NCI-H2081 treated with DMSO at 0.1 percent for 48 hours (cell line): ENCODE data around the gene ERC2.

Experiments
- DNase-seq: peaks from one replicate; lab custom pipeline; 2025; lab: John Stamatoyannopoulos, UW

The ERC2 gene

DNA sequence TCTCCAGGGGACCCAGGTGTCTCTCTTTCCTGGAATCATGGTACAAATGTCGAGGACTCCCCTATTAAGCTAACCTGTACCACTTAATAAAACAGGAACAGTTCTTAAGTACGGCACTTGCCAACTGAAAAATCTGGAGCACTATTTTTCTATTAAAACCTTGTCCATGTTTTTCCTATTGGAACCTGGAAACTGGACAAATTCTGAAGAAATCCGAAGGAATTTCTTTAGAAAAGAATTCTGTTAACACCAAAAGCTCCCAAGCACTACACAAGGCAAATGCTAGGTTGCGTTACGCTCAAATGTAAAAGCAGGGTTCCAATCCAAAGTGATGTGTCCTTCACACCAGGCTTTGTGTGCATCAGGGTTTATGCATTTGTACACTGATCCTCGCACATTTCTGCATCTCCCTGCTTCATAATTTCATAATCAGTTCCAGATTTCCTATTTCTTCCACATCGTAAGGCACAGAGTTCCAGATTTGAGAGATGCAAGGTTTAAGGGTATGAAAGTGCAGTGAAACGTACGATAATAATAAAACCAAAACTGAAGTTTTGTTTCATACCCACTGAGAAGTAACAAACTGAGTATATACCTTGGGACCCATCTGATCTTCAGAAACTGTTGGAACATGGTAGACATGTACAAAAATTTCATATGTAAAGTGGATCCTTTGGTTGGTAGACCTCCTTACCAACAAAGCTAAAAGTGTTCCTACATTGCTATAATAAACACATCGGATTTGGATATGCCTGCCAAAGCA, 849.0 kb downstream of the ERC2 start:
- DNase-seq = no peak

DNA sequence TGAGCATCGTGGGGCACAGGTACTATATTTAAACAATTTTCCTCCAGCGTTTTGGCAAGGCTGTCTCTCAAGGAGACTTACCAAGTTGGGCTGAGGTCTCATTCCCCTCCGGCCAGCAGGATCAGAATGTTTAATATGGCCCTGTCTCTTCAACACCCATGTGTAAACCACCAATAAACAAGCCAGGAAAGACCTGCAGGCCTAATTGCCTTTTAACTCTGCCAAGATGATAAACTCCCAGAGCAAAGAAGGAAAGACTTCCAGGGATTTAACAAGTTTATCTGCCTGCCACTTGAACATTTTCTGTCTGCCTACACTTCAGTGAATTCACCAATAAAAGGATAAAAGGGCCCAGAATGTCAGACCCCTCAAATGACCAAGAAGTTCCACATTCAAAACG, 850.9 kb downstream of the ERC2 start:
- DNase-seq = no peak

DNA sequence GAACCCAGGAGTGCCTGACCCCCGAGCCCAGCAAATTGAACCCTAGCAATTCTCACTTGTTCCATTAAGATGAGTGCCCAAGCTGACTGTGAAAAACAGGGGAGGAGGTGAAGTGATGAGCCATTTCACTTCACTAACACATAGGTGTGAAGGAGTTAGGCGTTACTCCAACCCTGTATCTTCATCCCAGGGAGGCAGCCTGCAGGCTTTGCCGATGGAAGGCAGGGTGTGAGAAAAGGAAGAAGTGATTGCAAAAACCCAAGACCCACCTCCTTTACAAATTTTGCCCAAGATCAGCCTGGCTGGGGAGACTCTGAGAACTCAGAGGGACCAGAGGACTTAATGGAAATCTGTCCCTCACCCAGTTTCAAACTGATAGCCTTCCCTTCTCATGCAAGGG, 851.5 kb downstream of the ERC2 start:
- DNase-seq = no peak

DNA sequence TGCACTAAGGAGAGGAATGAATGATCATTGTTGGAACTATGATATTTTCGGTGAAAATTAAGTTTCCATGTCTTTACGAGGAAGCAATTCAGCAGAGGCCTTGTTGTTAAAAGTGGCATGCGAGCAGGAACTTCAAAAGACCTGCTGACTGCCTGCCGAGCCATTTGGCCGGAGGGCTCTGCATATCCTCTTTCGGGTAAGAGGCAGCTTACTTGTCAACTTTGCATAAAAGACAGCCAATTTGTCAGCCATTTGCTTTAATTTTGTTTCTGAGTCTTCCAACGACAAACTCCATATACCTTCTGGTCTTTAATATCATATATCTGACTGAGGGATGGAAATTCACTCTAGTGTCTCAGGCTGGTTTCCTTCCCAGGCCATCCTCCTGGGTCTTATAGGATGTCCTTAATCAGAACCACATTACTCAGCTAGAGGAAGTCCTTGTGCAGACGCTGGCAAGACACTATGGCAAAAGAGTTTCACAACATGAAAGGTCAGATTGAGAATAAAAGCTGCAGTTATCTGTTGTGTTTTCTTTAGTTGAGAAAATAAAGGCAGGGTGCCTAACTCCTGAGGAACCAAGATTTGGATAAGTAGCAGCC, 852.5 kb downstream of the ERC2 start:
- DNase-seq = no peak

DNA sequence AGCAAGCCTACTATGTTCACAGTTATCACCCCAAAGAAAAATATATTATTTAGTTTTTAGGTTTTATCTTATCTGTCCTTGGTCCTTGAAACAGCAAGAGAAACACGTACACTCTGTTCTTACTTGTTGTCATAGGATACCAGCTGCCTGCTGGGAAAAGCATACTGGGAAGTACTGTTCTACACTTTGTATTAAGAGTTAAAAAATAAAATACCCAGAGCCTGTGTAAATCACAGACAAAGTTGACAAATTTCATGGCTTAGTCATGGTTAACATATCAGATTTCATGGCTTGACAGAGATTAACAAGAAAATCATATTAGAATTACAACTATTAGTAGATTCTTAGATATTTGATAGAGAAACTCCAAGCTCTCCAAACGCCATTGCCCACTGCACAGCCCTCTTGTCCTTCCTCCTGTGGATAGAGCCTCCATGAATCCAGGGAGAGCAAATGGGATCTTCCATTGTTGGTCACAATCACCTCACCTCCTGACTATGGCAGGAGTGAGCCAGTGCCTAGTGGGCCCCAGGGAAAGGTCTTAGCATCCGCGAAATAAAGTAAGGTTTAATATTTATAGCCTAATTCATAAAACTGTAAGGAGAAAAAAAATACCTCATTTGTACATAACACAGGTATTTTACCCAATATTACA, 853.1 kb downstream of the ERC2 start:
- no peak for DNase-seq

DNA sequence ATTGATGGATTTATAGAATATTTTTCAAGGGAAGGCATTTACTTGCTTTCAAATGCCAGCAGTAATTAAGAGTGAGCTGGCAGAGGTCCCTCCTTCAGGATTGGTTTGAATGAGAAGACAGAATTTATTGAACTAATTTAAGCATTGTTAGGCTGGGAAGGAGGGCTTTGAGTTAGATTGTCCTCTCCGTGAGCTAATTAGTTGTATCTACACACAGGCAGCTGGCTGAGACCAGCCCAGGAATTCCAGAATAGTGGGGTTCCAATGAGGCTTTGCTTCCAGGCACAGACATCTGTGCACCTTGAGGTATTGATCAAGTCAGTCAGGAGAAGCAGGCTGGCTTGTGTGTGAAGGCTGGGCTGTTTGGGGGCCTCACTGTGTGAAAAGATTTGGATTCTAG, 857.1 kb downstream of the ERC2 start:
- DNase-seq = no peak

DNA sequence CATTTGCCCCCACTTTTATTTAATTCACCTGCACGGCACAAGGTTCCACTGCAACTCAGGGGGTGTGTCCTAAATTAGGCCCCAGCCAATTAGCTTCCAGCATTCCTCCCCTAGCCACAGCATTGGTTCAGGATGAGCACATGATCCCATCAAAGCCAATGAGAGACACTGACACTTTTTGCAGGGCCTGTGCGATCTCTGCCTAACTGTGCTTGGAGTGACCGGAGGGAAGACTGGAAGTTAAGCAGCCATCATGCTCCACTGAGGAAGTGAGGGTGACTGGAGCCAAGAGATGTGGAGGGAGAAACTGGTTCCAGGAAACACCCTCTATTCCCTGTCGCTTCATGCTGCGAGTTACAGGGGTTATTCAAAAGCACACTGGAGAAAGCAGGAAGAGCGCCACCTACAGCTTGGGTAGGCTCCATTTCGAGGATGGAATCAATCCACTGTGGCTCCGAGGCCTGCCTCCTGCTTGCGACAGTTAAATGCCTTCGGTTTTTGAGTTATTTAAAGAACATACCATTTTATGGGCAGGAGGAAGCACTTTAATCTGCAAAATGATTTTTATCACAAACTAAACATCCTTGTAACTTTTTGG, 858.9 kb downstream of the ERC2 start:
- no peak for DNase-seq

DNA sequence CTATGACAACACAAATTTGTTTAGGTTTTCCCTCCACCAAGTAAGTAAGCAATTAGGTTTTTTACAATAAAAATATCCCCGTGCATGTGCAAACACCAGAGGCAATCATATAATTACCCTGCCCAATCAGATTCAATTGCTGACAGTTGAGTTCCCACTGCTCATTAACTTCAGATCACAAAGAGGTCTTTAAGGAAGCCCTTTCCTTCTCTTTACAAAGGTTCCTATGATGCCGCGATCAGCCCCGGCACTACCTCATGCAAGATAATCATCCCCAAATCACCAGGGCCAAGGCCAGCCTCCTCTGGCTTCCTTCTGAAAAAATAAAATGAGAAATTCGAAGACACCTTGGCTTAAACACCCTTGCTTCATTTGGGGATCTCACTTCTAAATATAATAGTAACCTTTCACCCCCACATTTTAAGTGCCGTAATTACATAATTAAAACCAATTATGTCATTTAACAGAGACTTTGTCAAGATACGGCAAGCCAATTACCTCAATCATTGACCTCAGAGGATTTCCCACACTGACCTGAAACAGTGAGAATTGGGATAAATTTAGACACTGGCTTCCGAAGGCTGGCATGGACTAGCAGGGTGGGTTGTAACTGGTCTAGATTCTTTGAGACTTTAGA, 859.8 kb downstream of the ERC2 start:
- no peak for DNase-seq

DNA sequence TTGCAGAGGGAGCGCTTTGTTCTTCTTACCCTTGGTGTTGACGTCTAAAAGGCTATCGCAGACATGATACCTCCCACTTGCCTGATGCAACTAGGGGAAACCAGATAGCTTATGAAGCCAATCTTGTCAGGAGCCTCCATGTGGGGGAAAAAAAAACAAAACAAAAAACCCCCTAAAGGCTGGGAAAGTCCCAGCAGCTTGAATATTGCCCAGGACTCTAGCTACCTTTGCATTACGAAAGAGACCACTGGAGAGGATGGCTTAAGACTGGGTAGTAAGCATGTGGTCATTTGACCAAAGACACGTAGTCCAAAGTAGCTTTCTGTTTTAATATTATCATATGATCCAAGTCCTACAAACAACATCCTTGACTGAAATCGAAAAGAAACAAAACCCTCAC, 860.4 kb downstream of the ERC2 start:
- no peak for DNase-seq

DNA sequence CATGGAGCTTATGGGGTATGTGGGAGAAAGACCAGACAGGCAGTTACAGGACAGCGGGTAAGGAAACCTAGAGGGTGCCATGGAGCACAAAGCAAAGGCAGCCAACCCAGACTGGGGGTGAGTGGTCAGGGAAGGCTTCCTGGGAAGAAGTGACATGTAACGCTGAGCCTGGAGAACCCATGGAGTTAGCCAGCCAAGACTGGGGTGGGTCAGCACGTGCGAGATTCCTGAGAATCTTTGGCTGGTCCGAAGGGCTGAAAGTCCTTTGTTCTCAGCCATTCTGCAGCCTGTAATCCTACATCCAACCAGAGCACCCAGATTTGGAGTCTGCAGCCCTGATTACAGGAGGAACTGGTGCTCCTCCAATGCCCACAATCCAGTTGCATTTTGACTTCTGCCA, 861.1 kb downstream of the ERC2 start:
- DNase-seq = no peak

DNA sequence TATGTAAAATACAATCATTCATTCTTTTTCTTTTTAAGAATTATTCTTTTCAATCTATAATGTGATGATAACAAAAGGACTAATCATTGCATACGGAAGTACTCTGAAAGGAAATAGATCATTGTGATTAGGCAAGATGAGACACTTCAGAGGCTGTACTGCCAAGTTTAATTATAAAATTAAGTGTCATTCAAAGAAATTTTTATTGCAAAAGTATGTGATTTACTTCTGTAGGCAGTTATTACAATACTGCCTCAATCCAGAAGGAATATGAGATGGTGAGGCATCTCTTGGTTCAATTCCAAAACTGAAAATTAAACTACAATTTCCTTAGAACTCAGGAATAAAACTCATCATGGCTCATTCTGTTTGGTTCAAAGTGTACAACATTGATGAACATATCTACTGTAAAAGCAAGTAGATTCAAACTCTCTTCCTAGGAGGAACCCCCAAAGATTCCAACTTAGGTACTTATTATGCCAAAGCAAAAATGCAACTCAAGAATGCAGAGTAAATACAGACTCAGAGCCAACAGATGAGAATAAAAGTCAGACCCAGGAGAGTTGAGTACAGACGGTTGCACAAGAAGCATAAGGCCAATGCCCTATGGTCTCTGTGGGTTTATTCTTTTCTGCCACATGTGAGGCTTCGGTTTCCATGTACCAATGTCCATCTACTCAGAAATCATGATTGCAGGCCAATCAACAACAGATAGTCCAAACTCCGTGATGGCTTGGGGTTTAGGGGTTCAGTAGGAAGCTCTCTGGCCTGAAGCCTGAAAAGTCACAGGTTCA, 862.6 kb downstream of the ERC2 start:
- no peak for DNase-seq

DNA sequence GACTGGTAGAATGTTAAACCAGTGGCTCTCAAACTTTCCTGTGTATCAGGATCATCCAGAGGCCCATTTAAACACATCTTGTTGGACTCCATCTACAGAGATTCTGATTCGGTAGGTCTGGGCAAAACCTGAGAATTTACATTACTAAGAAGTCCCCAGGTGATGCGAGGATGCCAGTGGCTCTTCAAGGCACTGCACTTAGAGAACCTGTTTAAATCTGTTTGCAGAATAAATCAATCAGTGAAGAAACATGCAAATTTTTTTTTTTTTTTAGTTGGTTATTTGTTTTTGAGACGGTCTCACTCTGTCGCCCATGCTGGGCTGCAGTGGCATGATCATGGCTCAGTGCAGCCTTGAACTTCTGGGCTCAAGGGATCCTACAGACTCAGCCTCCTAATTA, 863.4 kb downstream of the ERC2 start:
- no peak for DNase-seq

DNA sequence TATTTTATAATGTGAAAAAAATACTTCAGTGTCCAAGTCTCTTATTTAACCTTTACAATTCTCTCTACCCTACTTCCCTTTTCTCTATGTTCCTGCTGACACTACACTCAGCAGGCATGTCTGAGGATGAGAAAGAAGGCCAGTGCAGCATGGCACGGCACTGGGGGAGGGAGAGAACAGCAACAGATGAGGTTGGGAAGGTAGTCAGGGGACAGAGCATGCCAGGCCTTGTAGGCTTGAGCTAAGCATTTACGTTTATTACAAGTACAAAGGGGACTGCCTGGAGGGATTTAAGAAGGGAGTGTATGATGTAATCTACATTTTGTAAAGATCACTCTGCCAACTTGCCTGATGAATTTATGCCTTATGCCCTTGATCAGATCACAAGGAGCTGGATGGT, 863.9 kb downstream of the ERC2 start:
- DNase-seq = no peak

DNA sequence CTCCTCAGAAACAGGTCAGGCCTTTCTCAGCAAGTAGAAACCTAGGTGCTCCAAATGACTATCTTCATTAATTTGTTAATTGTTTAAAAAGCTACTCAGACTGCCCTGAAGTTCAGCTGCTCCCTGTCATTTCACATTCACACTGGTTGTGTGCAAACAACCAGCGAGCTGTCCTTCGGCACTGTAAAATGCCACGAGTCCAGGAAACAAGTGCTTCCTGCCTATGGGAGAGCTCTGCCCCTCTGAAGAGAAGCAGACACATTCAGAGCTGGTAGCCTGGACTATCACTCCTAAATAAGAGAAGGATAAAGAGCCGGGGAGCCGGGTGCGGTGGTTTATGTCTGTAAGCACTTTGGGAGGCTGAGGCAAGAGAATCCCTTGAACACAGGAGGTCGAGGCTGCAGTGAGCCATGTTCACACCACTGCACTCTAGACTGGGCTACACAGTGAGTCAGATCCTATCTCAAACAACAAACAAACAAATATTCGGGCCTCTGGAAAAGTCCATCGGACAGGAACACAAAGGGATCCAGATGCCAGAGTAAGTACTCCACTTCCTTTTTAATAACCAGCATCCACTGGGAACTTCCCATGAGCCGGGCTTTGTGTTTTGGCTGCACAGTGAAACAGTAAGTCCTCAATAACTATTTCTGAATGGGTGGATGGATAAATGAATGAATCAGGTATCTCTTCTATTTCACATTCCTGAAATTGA, 866.7 kb downstream of the ERC2 start:
- DNase-seq = no peak

DNA sequence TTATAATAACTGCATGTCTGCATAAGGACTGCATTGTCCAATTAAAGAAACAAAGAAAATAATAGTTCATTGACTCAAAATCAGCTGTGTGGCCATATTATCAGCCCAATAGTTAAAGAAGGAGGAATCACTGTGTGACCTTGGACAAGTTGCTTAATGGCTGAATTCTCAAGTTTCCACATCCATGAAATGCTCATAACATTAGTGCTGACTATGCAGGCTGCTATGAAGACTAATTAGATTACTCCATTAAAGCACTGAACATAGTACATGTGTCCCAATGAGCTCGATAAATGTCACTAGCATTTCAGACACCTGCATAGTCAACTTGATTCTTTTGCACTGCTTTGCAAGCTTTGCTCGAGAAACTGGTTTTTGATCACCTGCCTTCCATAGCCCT, 870.0 kb downstream of the ERC2 start:
- DNase-seq = no peak

DNA sequence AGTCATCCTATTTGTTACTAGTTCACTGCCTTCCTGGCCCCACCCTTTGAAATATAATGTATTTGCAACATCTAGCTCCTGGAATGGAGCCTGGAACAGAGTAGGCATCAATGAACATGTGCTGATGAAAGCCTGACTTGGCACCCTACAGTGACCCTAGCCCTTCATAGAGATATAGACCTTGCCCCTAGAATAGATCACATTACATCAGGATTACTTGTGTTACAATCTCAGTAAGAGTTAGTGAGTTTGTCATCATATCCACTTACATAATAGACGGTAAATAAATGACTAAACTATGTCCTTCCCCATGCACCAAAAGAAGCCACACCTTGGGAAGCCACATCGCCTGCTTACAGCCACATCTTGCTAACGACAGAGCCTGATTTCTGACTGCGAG, 870.6 kb downstream of the ERC2 start:
- DNase-seq = no peak

DNA sequence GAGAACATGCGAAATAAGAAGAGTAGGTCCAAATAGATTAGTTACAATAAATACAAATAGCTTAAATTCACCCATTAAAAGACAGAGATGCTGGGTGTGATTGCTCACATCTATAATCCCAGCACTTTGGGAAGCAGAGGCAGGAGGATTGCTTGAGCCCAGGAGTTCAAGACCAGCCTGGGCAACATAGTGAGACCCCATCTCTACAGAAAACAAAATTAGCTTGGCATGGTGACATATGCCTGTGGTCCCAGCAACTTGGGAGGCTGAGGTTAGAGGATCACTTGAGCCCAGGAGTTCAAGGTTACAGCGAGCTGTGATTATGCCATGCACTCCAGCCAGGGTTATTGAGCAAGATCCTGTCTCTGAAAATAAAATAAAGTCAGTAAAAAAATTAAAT, 872.1 kb downstream of the ERC2 start:
- DNase-seq = no peak

DNA sequence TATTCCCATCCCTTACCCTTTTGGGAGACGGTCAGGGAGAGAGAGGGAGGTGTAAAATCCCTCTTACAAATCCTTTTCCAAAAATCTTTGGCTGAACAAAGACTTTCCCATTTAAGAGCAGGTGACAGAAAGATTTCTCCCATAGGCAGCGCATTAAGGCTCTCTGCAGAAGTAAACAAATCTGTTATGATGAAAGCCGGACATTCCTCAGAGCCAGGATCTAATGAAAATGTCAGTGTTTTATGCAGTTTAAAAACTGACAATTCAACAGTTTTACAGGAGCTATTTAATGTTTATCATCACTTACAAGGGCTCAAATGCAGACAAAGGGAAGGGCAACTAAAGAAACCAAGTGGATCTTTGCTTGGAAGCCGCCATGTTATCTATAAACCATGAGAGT, 872.8 kb downstream of the ERC2 start:
- DNase-seq = no peak

DNA sequence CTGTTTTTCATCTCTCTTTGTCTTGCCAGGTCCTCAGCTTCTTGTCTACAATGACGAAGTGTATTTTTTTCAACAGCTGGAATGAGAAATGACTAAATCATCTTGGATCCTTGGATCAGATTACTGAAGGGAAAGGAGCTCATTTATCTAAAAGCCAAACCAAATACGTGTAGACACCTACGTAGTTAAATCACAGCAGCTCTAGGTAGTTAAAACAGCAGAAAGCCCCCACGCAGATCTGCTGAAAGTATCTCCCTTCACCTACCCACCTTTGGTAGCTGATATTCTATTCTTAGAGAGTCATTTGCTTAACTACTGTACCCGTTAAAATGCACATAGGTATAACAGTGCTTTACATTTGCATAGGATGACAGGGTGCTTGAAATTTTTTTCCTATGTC, 875.7 kb downstream of the ERC2 start:
- DNase-seq = no peak

DNA sequence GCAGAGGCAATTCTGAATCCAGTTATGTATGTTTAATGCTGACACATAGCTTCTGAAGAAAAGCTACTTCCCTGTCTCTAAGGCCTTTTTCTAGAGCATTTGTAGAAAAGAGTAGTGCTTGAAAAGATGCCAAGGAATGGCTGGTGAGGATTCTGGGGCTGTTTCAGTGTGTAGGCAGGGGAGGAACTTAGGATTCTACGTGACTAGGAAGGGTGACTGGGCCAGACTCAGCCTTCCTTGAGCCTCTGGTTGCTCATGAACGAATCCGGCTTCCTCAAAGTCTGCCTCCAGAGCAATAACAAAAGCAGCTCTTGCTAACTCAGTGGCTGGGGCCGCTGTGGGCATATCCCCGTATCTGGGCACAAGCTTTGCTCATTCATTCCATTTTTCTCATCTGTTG, 876.4 kb downstream of the ERC2 start:
- no peak for DNase-seq

DNA sequence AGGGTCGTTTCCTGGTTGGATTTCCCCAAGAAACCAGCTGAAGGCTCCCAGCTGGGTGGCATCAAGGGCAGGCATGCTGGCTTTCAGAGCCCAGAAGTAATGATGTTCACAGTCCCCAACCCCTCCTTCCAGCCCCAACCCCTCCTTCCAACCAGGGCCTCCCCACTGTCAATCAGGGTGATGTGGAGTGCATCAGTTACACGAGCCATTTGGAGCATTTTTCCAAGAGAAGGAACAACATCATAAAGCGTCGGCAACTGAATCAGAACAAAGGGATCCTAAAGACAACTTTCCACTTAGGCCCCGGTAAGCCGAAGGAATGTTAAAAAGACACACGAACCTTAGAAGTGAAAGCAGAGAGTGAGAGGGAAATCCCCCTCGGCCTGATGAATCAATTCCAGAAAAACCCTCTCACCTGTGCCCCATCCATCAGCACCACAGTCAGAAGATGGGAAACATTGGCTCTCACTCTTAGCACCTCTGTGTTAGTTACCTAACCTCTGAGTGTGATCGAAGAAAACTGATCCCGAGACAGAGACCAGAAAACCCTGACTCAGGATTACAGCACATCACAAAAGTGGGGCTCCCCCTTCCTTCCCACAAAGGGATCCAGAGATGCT, 880.0 kb downstream of the ERC2 start:
- DNase-seq = no peak
